ENCODE measurements around the gene ACHE. TPM values are rescaled to one million over a fixed set of nuclear protein-coding genes. Genes with fewer than 3 reads are reported as not detected.

The ACHE gene
- total and polyA plus RNA-seq, 2 of the 13 experiments (the other 11 are each of a cell fraction or from before 2014, with no cell fraction given): 0.18 to 0.40 TPM

DNA sequence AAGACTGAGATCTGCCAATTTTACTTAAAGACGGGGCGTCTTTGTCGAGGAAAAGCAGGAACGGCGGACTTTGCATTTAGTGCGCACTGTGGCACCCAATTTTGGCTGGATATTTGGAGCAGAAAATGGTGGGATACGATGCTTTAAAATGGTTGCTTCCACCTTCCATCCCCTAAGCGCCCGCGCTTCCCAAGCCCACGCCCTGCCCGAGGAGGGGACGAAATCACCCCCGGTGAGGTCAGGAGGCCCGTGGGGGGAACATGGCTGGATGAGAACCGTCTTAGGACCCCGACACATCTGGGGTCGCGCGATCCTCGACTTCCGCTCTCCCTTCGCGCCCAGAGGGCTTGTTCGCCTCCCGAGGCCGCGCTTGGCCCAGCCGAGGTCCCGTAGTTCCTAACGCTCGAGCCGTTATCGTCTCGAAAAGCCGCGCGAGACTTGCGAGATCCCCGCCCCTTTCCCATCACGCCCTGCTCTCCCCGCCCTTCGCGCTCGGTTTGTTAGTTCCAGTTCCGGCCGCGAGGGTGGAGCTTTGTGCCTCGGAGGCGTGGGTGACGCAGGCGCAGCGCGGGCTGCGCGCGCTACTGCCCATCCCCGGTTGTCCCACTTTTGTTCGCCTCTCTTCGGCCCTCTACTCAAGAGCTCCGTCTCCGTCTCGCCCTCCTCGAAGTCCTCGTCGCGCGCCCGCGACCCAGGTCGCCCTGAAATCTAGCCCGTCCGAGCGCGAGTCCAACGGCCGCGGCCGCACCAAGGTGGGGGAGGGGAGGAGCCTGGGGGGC, 20.9 kb downstream of the ACHE start, which contains the start of gene SRRT (continued):
- TF ChIP-seq, protein P1, sequence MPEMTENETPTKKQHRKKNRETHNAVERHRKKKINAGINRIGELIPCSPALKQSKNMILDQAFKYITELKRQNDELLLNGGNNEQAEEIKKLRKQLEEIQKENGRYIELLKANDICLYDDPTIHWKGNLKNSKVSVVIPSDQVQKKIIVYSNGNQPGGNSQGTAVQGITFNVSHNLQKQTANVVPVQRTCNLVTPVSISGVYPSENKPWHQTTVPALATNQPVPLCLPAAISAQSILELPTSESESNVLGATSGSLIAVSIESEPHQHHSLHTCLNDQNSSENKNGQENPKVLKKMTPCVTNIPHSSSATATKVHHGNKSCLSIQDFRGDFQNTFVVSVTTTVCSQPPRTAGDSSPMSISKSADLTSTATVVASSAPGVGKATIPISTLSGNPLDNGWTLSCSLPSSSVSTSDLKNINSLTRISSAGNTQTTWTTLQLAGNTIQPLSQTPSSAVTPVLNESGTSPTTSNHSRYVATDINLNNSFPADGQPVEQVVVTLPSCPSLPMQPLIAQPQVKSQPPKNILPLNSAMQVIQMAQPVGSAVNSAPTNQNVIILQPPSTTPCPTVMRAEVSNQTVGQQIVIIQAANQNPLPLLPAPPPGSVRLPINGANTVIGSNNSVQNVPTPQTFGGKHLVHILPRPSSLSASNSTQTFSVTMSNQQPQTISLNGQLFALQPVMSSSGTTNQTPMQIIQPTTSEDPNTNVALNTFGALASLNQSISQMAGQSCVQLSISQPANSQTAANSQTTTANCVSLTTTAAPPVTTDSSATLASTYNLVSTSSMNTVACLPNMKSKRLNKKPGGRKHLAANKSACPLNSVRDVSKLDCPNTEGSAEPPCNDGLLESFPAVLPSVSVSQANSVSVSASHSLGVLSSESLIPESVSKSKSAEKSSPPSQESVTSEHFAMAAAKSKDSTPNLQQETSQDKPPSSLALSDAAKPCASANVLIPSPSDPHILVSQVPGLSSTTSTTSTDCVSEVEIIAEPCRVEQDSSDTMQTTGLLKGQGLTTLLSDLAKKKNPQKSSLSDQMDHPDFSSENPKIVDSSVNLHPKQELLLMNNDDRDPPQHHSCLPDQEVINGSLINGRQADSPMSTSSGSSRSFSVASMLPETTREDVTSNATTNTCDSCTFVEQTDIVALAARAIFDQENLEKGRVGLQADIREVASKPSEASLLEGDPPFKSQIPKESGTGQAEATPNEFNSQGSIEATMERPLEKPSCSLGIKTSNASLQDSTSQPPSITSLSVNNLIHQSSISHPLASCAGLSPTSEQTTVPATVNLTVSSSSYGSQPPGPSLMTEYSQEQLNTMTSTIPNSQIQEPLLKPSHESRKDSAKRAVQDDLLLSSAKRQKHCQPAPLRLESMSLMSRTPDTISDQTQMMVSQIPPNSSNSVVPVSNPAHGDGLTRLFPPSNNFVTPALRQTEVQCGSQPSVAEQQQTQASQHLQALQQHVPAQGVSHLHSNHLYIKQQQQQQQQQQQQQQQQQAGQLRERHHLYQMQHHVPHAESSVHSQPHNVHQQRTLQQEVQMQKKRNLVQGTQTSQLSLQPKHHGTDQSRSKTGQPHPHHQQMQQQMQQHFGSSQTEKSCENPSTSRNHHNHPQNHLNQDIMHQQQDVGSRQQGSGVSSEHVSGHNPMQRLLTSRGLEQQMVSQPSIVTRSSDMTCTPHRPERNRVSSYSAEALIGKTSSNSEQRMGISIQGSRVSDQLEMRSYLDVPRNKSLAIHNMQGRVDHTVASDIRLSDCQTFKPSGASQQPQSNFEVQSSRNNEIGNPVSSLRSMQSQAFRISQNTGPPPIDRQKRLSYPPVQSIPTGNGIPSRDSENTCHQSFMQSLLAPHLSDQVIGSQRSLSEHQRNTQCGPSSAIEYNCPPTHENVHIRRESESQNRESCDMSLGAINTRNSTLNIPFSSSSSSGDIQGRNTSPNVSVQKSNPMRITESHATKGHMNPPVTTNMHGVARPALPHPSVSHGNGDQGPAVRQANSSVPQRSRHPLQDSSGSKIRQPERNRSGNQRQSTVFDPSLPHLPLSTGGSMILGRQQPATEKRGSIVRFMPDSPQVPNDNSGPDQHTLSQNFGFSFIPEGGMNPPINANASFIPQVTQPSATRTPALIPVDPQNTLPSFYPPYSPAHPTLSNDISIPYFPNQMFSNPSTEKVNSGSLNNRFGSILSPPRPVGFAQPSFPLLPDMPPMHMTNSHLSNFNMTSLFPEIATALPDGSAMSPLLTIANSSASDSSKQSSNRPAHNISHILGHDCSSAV (CRISPR knock-in tag; IDR thresholded peaks at IDR 0.05; ENCODE audit: borderline replicate concordance): no peak
- TF ChIP-seq REXO4 (CRISPR knock-in tag; IDR thresholded peaks at IDR 0.05; ENCODE audit: borderline replicate concordance) (no peak), KLF9 (CRISPR knock-in tag; IDR thresholded peaks at IDR 0.05; ENCODE audit: low read depth) (no peak), ZNF232 (CRISPR knock-in tag; IDR thresholded peaks at IDR 0.05; ENCODE audit: borderline replicate concordance) (peak; percentile 12; the same call in 1 of the 2 replicates), ZNF367 (CRISPR knock-in tag; IDR thresholded peaks at IDR 0.05; ENCODE audit: borderline replicate concordance) (no peak), RXRB (CRISPR knock-in tag; IDR thresholded peaks at IDR 0.05; ENCODE audit: borderline replicate concordance) (peak; percentile 20; the same call in 1 of the 2 replicates), ZNF839 (CRISPR knock-in tag; IDR thresholded peaks at IDR 0.05; ENCODE audit: borderline replicate concordance) (0 out of 2 replicates have a peak, but pooled peaks have one; percentile 62), ZNF337 (CRISPR knock-in tag; IDR thresholded peaks at IDR 0.05; ENCODE audit: borderline replicate concordance, low read depth) (peak; percentile 50; the same call in 1 of the 2 replicates), YEATS4 (CRISPR knock-in tag; IDR thresholded peaks at IDR 0.05; ENCODE audit: borderline replicate concordance) (peak; percentile 89), ZMYM4 (CRISPR knock-in tag; IDR thresholded peaks at IDR 0.05) (peak; percentile 98), ZFP41 (CRISPR knock-in tag; IDR thresholded peaks at IDR 0.05; ENCODE audit: borderline replicate concordance) (peak; percentile 15; the same call in 1 of the 2 replicates), NR2F2 (IDR thresholded peaks at IDR 0.05; ENCODE audit: borderline replicate concordance, low read depth) (no peak), PHF20 (CRISPR knock-in tag; IDR thresholded peaks at IDR 0.05) (peak; percentile 97), RORA (CRISPR knock-in tag; IDR thresholded peaks at IDR 0.05) (no peak), NFE2L1 (CRISPR knock-in tag; IDR thresholded peaks at IDR 0.05; ENCODE audit: borderline replicate concordance) (no peak)
- TF ChIP-seq, protein P2, sequence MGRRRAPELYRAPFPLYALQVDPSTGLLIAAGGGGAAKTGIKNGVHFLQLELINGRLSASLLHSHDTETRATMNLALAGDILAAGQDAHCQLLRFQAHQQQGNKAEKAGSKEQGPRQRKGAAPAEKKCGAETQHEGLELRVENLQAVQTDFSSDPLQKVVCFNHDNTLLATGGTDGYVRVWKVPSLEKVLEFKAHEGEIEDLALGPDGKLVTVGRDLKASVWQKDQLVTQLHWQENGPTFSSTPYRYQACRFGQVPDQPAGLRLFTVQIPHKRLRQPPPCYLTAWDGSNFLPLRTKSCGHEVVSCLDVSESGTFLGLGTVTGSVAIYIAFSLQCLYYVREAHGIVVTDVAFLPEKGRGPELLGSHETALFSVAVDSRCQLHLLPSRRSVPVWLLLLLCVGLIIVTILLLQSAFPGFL (CRISPR knock-in tag; IDR thresholded peaks at IDR 0.05): no peak
- TF ChIP-seq, protein P3, sequence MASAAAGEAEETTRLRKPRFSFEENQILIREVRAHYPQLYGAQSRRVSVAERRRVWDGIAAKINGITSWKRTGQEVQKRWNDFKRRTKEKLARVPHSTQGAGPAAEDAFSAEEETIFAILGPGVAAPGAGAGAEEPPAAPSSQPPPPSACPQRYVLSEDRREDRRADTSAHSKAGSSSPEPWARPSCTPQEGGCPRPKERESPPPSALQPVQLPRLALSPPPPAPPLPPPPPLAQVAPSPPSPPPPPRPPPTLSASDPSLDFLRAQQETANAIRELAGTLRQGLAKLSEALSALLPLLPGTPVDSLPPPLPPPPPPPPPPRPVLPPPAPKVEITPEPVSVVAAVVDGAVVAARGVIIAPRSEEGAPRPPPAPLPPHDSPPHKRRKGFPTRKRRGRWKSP (CRISPR knock-in tag; IDR thresholded peaks at IDR 0.05): peak; percentile 67
- TF ChIP-seq, protein P4, sequence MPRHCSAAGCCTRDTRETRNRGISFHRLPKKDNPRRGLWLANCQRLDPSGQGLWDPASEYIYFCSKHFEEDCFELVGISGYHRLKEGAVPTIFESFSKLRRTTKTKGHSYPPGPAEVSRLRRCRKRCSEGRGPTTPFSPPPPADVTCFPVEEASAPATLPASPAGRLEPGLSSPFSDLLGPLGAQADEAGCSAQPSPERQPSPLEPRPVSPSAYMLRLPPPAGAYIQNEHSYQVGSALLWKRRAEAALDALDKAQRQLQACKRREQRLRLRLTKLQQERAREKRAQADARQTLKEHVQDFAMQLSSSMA (CRISPR knock-in tag; IDR thresholded peaks at IDR 0.05): peak; percentile 96

All from HepG2 (cell line).